ENCODE data around the gene PRKG1. TPM values are rescaled to one million over a fixed set of nuclear protein-coding genes. Genes with fewer than 3 reads are reported as not detected.

The PRKG1 gene
- total and polyA plus RNA-seq, 2 of the 8 experiments (the other 6 are each of a cell fraction or from before 2014, with no cell fraction given) = 4.2 to 15.2 TPM

DNA sequence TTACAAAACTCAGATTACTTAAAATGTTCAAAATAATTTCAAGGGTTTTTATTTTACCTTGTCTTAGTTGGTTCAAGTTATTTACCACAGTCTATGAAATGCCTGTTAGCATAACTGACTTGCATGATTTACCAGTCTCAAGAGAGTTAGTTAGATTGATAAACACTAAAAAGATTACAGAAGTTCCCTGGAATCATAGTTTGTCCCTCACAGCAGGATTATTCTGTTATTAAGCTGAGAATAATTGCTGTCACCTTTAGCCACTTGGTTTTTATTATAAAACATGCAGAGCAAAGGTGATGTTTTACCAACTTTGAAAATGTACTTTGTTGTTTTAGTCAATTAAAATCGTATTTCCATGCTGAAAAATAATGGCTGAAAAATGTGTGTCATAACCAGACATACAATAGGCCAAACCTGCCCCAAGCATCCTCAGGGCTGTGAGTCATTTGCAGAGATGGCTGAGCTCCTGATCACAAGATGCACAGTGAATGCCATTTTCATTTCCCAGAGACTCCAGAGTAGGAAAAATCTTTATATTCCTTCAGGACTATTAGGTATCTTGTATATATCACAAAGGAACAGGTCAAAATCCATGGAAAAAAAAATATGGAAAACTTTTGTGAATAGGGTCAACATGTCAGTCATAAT lies 1152.0 kb downstream of the PRKG1 start (continued):
- TF ChIP-seq, protein P1, sequence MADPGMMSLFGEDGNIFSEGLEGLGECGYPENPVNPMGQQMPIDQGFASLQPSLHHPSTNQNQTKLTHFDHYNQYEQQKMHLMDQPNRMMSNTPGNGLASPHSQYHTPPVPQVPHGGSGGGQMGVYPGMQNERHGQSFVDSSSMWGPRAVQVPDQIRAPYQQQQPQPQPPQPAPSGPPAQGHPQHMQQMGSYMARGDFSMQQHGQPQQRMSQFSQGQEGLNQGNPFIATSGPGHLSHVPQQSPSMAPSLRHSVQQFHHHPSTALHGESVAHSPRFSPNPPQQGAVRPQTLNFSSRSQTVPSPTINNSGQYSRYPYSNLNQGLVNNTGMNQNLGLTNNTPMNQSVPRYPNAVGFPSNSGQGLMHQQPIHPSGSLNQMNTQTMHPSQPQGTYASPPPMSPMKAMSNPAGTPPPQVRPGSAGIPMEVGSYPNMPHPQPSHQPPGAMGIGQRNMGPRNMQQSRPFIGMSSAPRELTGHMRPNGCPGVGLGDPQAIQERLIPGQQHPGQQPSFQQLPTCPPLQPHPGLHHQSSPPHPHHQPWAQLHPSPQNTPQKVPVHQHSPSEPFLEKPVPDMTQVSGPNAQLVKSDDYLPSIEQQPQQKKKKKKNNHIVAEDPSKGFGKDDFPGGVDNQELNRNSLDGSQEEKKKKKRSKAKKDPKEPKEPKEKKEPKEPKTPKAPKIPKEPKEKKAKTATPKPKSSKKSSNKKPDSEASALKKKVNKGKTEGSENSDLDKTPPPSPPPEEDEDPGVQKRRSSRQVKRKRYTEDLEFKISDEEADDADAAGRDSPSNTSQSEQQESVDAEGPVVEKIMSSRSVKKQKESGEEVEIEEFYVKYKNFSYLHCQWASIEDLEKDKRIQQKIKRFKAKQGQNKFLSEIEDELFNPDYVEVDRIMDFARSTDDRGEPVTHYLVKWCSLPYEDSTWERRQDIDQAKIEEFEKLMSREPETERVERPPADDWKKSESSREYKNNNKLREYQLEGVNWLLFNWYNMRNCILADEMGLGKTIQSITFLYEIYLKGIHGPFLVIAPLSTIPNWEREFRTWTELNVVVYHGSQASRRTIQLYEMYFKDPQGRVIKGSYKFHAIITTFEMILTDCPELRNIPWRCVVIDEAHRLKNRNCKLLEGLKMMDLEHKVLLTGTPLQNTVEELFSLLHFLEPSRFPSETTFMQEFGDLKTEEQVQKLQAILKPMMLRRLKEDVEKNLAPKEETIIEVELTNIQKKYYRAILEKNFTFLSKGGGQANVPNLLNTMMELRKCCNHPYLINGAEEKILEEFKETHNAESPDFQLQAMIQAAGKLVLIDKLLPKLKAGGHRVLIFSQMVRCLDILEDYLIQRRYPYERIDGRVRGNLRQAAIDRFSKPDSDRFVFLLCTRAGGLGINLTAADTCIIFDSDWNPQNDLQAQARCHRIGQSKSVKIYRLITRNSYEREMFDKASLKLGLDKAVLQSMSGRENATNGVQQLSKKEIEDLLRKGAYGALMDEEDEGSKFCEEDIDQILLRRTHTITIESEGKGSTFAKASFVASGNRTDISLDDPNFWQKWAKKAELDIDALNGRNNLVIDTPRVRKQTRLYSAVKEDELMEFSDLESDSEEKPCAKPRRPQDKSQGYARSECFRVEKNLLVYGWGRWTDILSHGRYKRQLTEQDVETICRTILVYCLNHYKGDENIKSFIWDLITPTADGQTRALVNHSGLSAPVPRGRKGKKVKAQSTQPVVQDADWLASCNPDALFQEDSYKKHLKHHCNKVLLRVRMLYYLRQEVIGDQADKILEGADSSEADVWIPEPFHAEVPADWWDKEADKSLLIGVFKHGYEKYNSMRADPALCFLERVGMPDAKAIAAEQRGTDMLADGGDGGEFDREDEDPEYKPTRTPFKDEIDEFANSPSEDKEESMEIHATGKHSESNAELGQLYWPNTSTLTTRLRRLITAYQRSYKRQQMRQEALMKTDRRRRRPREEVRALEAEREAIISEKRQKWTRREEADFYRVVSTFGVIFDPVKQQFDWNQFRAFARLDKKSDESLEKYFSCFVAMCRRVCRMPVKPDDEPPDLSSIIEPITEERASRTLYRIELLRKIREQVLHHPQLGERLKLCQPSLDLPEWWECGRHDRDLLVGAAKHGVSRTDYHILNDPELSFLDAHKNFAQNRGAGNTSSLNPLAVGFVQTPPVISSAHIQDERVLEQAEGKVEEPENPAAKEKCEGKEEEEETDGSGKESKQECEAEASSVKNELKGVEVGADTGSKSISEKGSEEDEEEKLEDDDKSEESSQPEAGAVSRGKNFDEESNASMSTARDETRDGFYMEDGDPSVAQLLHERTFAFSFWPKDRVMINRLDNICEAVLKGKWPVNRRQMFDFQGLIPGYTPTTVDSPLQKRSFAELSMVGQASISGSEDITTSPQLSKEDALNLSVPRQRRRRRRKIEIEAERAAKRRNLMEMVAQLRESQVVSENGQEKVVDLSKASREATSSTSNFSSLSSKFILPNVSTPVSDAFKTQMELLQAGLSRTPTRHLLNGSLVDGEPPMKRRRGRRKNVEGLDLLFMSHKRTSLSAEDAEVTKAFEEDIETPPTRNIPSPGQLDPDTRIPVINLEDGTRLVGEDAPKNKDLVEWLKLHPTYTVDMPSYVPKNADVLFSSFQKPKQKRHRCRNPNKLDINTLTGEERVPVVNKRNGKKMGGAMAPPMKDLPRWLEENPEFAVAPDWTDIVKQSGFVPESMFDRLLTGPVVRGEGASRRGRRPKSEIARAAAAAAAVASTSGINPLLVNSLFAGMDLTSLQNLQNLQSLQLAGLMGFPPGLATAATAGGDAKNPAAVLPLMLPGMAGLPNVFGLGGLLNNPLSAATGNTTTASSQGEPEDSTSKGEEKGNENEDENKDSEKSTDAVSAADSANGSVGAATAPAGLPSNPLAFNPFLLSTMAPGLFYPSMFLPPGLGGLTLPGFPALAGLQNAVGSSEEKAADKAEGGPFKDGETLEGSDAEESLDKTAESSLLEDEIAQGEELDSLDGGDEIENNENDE (IDR thresholded peaks at IDR 0.05; ENCODE audit: insufficient replicate concordance, low read length) = no peak
- TF ChIP-seq TAF1 (IDR thresholded peaks at IDR 0.05; ENCODE audit: low read depth, low read length) = no peak

Measured in H1 (cell line).